ENCODE results near the gene RTN4IP1. TPM values are rescaled to one million over a fixed set of nuclear protein-coding genes. Genes with fewer than 3 reads are reported as not detected.

RTN4IP1 gene
- total RNA-seq, 1 experiment from 2014 or later = 12.5 TPM

- Histone ChIP-seq H3K23ac (ENCODE audit: insufficient read length, low read depth, low read length) (no peak overlapping the region), H4K5ac (ENCODE audit: insufficient read length, low read depth, low read length) (no peak overlapping the region), H3K23me2 (ENCODE audit: insufficient read length, low read depth, low read length, poor library complexity, severe bottlenecking) (no peaks in the 10 kb centered on the region), H3K56ac (ENCODE audit: insufficient read length, low read depth, low read length) (no peak overlapping the region), H3K14ac (ENCODE audit: insufficient read depth, low read length) (no peak overlapping the region), H2AK5ac (ENCODE audit: insufficient read length, low read length) (no peak overlapping the region), H3K27ac (ENCODE audit: insufficient read length, low read depth, low read length) (peak overlapping the region; percentile 95), H2BK5ac (ENCODE audit: insufficient read length, low read length) (no peak overlapping the region), H3K9me3 (ENCODE audit: control insufficient read depth, low read depth, low read length) (no peaks in the 10 kb centered on the region), H3K79me1 (ENCODE audit: insufficient read depth, low read depth, low read length, poor library complexity, severe bottlenecking) (no peaks in the 10 kb centered on the region), H3K4me1 (ENCODE audit: insufficient read depth, low read length) (peaks cover 15% of the 10 kb centered on the region; the same call in 1 of the 2 replicates), H3K4ac (ENCODE audit: low read depth, low read length) (no peak overlapping the region), H3K9ac (ENCODE audit: extremely low read depth, insufficient read length, low read length) (no peak overlapping the region), H3K18ac (ENCODE audit: insufficient read length, low read depth, low read length) (no peak overlapping the region), H4K20me1 (ENCODE audit: control insufficient read depth, insufficient read depth, insufficient read length) (no peaks in the 10 kb centered on the region), H3T11ph (ENCODE audit: low read length) (no peak overlapping the region), H4K91ac (ENCODE audit: insufficient read length, low read depth, low read length) (no peak overlapping the region), H3K27me3 (ENCODE audit: insufficient read depth, low read length) (no peaks in the 10 kb centered on the region), H3K4me2 (ENCODE audit: insufficient read depth, insufficient read length, low read length) (peak overlapping the region; percentile 57), H2BK12ac (ENCODE audit: insufficient read length, low read depth, low read length) (no peak overlapping the region), H2BK15ac (ENCODE audit: low read depth, low read length) (no peak overlapping the region), H4K8ac (replicated peaks; ENCODE audit: insufficient read length, low read depth, low read length) (no peak overlapping the region), H3K79me2 (ENCODE audit: insufficient read depth, low read length) (no peaks in the 10 kb centered on the region), H2BK20ac (ENCODE audit: low read depth, low read length, poor library complexity, severe bottlenecking) (no peak overlapping the region), H2AFZ (ENCODE audit: low read length) (no peak overlapping the region), H2BK120ac (ENCODE audit: low read depth, low read length, poor library complexity, severe bottlenecking) (no peak overlapping the region)
- no CpG with 5 or more reads among the region's 1 CpG for whole genome bisulfite sequencing (ENCODE audit: extremely low coverage, insufficient read length, low lambda C conversion rate)
- no peaks in the 10 kb centered on the region for H3K9me3 Mint-ChIP-seq
- no peaks in the 10 kb centered on the region for H3K27me3 Mint-ChIP-seq (ENCODE audit: low read depth)
- H3K36me3 Mint-ChIP-seq (ENCODE audit: insufficient read depth in 1 of 3, low read depth in 3 of 3) = peaks cover 8 to 22% (median 13%) of the 10 kb centered on the region in 3 experiments; a peak in 6 of 7 replicates
- no peak for DNase-seq
- TF ChIP-seq, protein P1, sequence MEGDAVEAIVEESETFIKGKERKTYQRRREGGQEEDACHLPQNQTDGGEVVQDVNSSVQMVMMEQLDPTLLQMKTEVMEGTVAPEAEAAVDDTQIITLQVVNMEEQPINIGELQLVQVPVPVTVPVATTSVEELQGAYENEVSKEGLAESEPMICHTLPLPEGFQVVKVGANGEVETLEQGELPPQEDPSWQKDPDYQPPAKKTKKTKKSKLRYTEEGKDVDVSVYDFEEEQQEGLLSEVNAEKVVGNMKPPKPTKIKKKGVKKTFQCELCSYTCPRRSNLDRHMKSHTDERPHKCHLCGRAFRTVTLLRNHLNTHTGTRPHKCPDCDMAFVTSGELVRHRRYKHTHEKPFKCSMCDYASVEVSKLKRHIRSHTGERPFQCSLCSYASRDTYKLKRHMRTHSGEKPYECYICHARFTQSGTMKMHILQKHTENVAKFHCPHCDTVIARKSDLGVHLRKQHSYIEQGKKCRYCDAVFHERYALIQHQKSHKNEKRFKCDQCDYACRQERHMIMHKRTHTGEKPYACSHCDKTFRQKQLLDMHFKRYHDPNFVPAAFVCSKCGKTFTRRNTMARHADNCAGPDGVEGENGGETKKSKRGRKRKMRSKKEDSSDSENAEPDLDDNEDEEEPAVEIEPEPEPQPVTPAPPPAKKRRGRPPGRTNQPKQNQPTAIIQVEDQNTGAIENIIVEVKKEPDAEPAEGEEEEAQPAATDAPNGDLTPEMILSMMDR (conservative IDR thresholded peaks at IDR 0.05) = no peak
- peak overlapping the region; percentile 93 to 99 (median 96) for H3K27ac Mint-ChIP-seq
- peaks cover 64 to 70% of the 10 kb centered on the region in 2 experiments for H3K4me1 Mint-ChIP-seq
- H3K4me3 Mint-ChIP-seq = peak overlapping the region in 1 of 2 experiments; percentile 53; a peak in 3 of 5 replicates
Observed at GRCh38 chr6:106614166-106614565, 15.1 kb downstream of the RTN4IP1 start.

Measured in H9 (cell line).